GM12865 (cell line): Measurements from ENCODE around the gene FKBP6.
"Not testable (repeated sequence)": the region's sequence is repeated elsewhere in the genome, so short reads cannot be mapped to it uniquely, and the experiment has no call there.

ENCODE experiments used
- DNase-seq: peaks from one replicate; pipeline ENCODE4 v3.0.0; 2010; ENCODE audit warnings: low read depth
- H3K4me3 ChIP-seq: 2 replicates; pipeline ENCODE4 v1.5.1; 2011; ENCODE audit warnings: mild to moderate bottlenecking, low read depth, low read length, control low read depth
- CTCF ChIP-seq: IDR thresholded peaks from 2 replicates; pipeline ENCODE4 v1.5.1; 2011; ENCODE audit warnings: low read length, control low read depth, low read depth, inconsistent platforms; ENCODE audit not compliant: insufficient read depth; ENCODE audit errors: missing control alignments

The FKBP6 gene

DNA sequence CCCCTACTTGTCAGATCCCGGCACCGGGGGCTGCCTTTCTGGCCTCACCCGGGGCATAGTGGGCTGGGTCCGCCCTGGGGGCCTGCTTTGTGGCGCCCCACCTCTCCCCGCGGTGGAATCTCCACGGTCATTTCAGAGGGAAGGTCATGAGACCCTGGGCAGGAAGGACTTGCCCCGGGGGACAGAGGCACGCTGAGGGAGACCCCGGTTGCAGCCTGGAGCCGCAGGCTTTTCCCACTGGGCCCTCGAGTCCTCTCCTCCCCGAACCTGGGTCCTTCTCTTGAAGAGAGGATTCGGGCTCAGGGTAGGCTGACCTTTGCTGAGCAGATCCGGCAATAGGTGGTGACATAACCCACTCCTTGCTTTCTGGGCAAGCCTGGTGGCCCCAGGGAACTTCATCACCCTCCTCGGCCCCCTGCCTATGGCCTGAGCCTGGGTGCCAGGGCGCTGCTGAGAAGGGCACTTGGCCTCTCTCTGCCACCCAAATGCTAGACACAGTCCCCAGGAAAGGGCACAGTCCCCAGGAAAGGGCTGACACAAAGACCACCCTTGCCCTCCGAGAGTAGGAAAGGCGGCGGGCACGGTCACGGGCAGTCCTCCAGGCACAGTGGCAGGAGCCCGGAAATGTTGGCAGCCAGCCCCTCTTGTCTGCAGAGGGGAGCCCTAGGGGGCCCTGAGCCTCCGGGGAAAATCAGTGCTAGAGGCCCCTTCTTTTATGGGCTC is 36.2 kb downstream of the FKBP6 start:
- no peak for DNase-seq
- no peak overlapping the region for H3K4me3 ChIP-seq
- TF ChIP-seq CTCF = no peak

GRCh38 chr7:73366127-73366526 is 38.2 kb downstream of the FKBP6 start:
- peak; percentile 13 for DNase-seq
- TF ChIP-seq CTCF = no peak
- H3K4me3 ChIP-seq = no peak overlapping the region

DNA sequence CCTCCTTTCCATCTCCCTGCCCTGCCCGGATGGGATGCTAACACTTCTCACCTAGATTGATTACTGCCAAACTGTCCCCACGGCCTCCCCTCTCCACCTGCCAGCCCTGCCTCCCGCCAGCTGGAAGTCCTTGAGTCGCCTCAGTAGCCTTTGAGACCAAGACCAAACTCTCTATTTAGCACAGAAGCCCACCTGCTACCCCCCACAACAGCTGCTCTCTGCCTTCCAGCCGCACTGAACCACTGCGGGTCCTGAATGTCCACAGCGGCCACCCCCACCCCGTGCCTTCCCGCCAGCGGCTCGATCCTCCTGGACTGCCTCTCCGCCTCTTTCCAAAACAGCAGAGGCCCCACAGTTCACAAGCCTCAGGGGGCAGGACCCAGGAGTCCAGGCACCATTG is 39.0 kb downstream of the FKBP6 start:
- H3K4me3 ChIP-seq = no peak overlapping the region
- no peak for TF ChIP-seq CTCF
- no peak for DNase-seq

DNA sequence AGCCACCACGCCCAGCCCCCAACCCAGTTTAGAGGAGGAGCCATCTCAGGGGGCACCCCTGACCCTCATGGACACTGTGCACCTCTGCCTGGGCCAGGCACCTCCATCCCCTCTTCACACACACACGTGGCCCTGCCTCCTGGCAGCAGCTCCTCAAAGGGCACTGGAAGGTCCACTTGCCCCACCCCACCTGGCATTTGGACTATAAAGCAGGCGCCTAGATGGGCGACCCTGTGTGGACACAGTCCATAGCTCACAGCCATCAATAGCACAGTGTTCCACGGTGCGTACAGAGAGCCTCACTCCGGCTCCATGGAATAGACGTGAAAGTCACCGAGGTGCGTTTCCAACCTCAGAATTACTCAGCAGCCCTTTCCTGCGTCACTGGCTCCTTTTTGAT is 41.0 kb downstream of the FKBP6 start:
- TF ChIP-seq CTCF = no peak
- no peak for DNase-seq
- H3K4me3 ChIP-seq = no peak overlapping the region

DNA sequence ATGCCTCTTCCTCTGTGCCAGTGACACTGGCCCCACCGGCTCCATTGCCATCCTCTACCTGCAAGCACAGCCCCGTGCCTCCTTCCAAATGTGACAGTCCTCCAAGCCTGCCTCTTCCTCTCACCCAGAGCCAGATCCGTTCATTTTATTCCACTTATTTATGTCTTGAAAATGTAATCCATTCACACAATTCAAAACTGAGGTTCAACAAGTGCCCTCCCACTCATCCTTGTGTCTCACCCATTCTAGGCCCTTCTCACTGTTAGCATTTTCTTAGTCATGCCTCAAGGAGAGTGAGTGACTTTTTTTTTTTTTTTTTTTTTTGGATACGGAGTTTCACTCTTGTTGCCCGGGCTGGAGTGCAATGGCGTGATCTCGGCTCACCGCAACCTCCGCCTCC is 41.7 kb downstream of the FKBP6 start:
- no peak overlapping the region for H3K4me3 ChIP-seq
- no peak for DNase-seq
- TF ChIP-seq CTCF = no peak

- no peak overlapping the region for H3K4me3 ChIP-seq
- TF ChIP-seq CTCF = no peak
- no peak for DNase-seq
These were observed 45.8 kb downstream of the FKBP6 start for GRCh38 chr7:73373741-73374140.

DNA sequence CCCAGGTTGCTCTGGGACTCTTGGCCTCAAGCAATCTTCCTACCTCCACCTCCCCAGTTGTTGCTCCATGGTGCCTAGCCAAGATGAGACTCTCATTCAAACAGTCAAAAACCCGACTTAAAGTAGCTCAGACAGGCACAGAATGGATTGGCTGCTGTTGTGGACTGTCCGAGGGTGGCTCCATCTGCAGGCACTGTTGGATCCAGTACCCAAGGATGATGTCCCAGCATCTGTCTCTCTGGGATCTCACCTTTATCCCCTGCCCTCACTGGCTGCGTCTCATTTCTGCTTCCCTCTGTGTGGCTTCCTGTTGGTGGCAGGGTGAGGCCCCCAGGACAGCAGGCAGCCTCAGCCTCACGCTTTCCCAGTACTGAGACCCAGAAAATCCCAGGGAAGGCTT is 48.3 kb downstream of the FKBP6 start:
- H3K4me3 ChIP-seq, DNase-seq: not testable (repeated sequence)
